Measurements from ENCODE around the gene SEMA6A. TPM values are rescaled to one million over a fixed set of nuclear protein-coding genes. Genes with fewer than 3 reads are reported as not detected.

The SEMA6A gene
- polyA plus RNA-seq, 1 of the 3 experiments (the other 2 are of a cell fraction), result 0.18 TPM

- POLR2A ChIA-PET, result no interaction called here
- Histone ChIP-seq H3F3A (replicated peaks; ENCODE audit: insufficient read depth) (no peaks in the 10 kb centered on the region), H3K9me2 (no peaks in the 10 kb centered on the region), H2AFZ (ENCODE audit: low read depth) (no peak overlapping the region), H3K27me3 (ENCODE audit: insufficient read depth) (no peaks in the 10 kb centered on the region), H3K4me1 (ENCODE audit: control insufficient read depth in 1 of 2, insufficient read depth in 2 of 2, low read depth in 1 of 2, low read length in 1 of 2) (peaks cover 0 to 22% of the 10 kb centered on the region in 2 experiments; a peak in 2 of 4 replicates), H4K20me1 (ENCODE audit: insufficient read depth) (no peaks in the 10 kb centered on the region), H3K27ac (ENCODE audit: low read depth in 2 of 2, low read length in 1 of 2) (no peak overlapping the region), H3K36me3 (replicated peaks in 1 of 2; ENCODE audit: control insufficient read depth in 1 of 2, insufficient read depth in 2 of 2, low read length in 1 of 2) (no peaks in the 10 kb centered on the region), H3K9ac (no peak overlapping the region), H3K4me2 (no peak overlapping the region), H3K79me2 (ENCODE audit: insufficient read depth) (no peaks in the 10 kb centered on the region), H3K4me3 (ENCODE audit: low read depth in 2 of 2, low read length in 1 of 2) (no peak overlapping the region), H3K9me3 (no peaks in the 10 kb centered on the region)
- no peak for TF ChIP-seq PBX3 (IDR thresholded peaks at IDR 0.05)
- no peak for TF ChIP-seq NRF1 (IDR thresholded peaks at IDR 0.05; ENCODE audit: low read depth, low read length)
- peak; percentile 84 for TF ChIP-seq REST (IDR thresholded peaks at IDR 0.05; ENCODE audit: low read depth, low read length)
- no peak for TF ChIP-seq CHD2 (IDR thresholded peaks at IDR 0.05; ENCODE audit: low read length, partially characterized antibody)
- TF ChIP-seq FOXM1 (IDR thresholded peaks at IDR 0.05; ENCODE audit: low read depth), result no peak
- 96% methylated on average over 2 of the region's 2 CpGs for WGBS (ENCODE audit: low lambda C conversion rate)
- no peak for DNase-seq
- CTCF ChIA-PET, result interaction anchor here (0.7 kb wide), 1 partner anchor 91 kb away, joined by 3 read pairs; no protein-coding TSS in a partner anchor
Measured at GRCh38 chr5:116445311-116445710, 129.3 kb downstream of the SEMA6A start.

- POLR2A ChIA-PET, result no interaction called here
- WGBS (ENCODE audit: low lambda C conversion rate), result 81% methylated on average over 14 of the region's 14 CpGs
Measured at GRCh38 chr5:116444373-116445295, 130.0 kb downstream of the SEMA6A start.

More at GRCh38 chr5:116444373-116445295, 130.0 kb downstream of the SEMA6A start:
- H4K20me1 ChIP-seq (ENCODE audit: insufficient read depth), result no peaks in the 10 kb centered on the region
- H3K4me1 ChIP-seq (ENCODE audit: control insufficient read depth in 1 of 2, insufficient read depth in 2 of 2, low read depth in 1 of 2, low read length in 1 of 2), result peaks cover 0 to 24% of the 10 kb centered on the region in 2 experiments; a peak in 2 of 4 replicates
- H3K27ac ChIP-seq (ENCODE audit: low read depth in 2 of 2, low read length in 1 of 2), result no peak overlapping the region; a peak in 1 of 4 replicates
- H3F3A ChIP-seq (replicated peaks; ENCODE audit: insufficient read depth), result no peaks in the 10 kb centered on the region
- no peak overlapping the region for H3K4me3 ChIP-seq (ENCODE audit: low read depth in 2 of 2, low read length in 1 of 2)
- no peak for TF ChIP-seq USF1 (IDR thresholded peaks at IDR 0.05; ENCODE audit: borderline replicate concordance, low read depth)
- no peak for TF ChIP-seq POLR2AphosphoS5 (IDR thresholded peaks at IDR 0.05; ENCODE audit: low read depth, low read length)
- no peaks in the 10 kb centered on the region for H3K27me3 ChIP-seq (ENCODE audit: insufficient read depth)
- no peaks in the 10 kb centered on the region for H3K9me2 ChIP-seq
- H3K9ac ChIP-seq, result no peak overlapping the region
- CTCF ChIA-PET, result interaction anchor here (2.4 kb wide), 1 partner anchor 9 kb away, joined by 8 read pairs; no protein-coding TSS in a partner anchor
- H3K4me2 ChIP-seq, result no peak overlapping the region
- no peaks in the 10 kb centered on the region for H3K79me2 ChIP-seq (ENCODE audit: insufficient read depth)
- H2AFZ ChIP-seq (ENCODE audit: low read depth), result no peak overlapping the region
- no peaks in the 10 kb centered on the region for H3K9me3 ChIP-seq
- H3K36me3 ChIP-seq (replicated peaks in 1 of 2; ENCODE audit: control insufficient read depth in 1 of 2, insufficient read depth in 2 of 2, low read length in 1 of 2), result no peaks in the 10 kb centered on the region
- DNase-seq, result no peak
